Colonic mucosa (tissue), 4 donors: Measurements from ENCODE around the gene ERICH6B. TPM values are rescaled to one million over a fixed set of nuclear protein-coding genes. Genes with fewer than 3 reads are reported as not detected.

ENCODE experiments used
- DNase-seq: peaks from one replicate; pipeline ENCODE4 v3.0.0-alpha.2; 2020
- H3K27ac ChIP-seq: fragments of 200-600 bp; one replicate; pipeline ENCODE4 v1.8.0; 2021
- H3K27me3 ChIP-seq: fragments of 200-600 bp; one replicate; pipeline ENCODE4 v1.8.0; 2021
- H3K36me3 ChIP-seq: fragments of 200-600 bp; one replicate; pipeline ENCODE4 v1.8.0; 2021
- H3K4me1 ChIP-seq: fragments of 200-600 bp; one replicate; pipeline ENCODE4 v1.8.0; 2021; ENCODE audit warnings: mild to moderate bottlenecking
- H3K4me3 ChIP-seq: fragments of 200-600 bp; one replicate; pipeline ENCODE4 v1.8.0; 2021
- H3K9ac ChIP-seq, 2 donors: one replicate each; pipeline ENCODE4 v1.7.0; 2013; ENCODE audit warnings: control low read depth in 2 of 2, low read depth in 2 of 2, low read length in 2 of 2
- H3K9me3 ChIP-seq: fragments of 200-600 bp; one replicate; pipeline ENCODE4 v1.8.0; 2021
- CTCF ChIP-seq: fragments of 200-600 bp; IDR thresholded peaks from one replicate; pipeline ENCODE4 v1.8.0; 2022; ENCODE audit warnings: antibody characterized with exemption, mild to moderate bottlenecking
- intact Hi-C: fragments of 100-400 bp; cut with DNase I; formaldehyde crosslinking; loops from one replicate; pipeline ENCODE4 v1.14.1; 2022
- total RNA-seq, 2 donors: library from RNA; stranded (reverse); fragmentation: NEBNext Ultra II Directional in 1 of 2; extraction: Animal tissue kit (Norgen Biotek cat#: 25700) in 1 of 2; gene quantifications; one replicate each; pipeline ENCODE4 v1.2.1, GENCODE V29; 2021
- donor health status: healthy.
- donor health status: DM: no; HTN: no; CAD: no.
- donor health status: DM: no; HTN: no; CAD: no.

The ERICH6B gene
- total RNA-seq, 2 donors from 2014 or later, result not detected

GRCh38 chr13:45501175-45501526 lies 114.4 kb downstream of the ERICH6B start:
- Histone ChIP-seq H3K9me3 (no peaks in the 10 kb centered on the region), H3K27ac (no peak overlapping the region), H3K4me3 (no peak overlapping the region), H3K27me3 (no peaks in the 10 kb centered on the region), H3K9ac (no peak overlapping the region), H3K4me1 (no peaks in the 10 kb centered on the region), H3K36me3 (peaks cover 13% of the 10 kb centered on the region)
- intact Hi-C loops, result no loop called here
- no peak for DNase-seq
- no peak for TF ChIP-seq CTCF

GRCh38 chr13:45500492-45501174 lies 114.9 kb downstream of the ERICH6B start:
- no peak for DNase-seq
- peaks cover 18% of the 10 kb centered on the region for H3K36me3 ChIP-seq
- no peaks in the 10 kb centered on the region for H3K9me3 ChIP-seq
- H3K9ac ChIP-seq, result no peak overlapping the region
- no peaks in the 10 kb centered on the region for H3K4me1 ChIP-seq
- no peak overlapping the region for H3K27ac ChIP-seq
- H3K27me3 ChIP-seq, result no peaks in the 10 kb centered on the region
- TF ChIP-seq CTCF, result no peak
- intact Hi-C loops, result no loop called here
- H3K4me3 ChIP-seq, result no peak overlapping the region

- intact Hi-C loops, result no loop called here
- no peak for DNase-seq
- Histone ChIP-seq H3K36me3 (peaks cover 8% of the 10 kb centered on the region), H3K4me1 (no peaks in the 10 kb centered on the region), H3K27me3 (no peaks in the 10 kb centered on the region), H3K9me3 (no peaks in the 10 kb centered on the region), H3K9ac (no peak overlapping the region), H3K27ac (no peak overlapping the region), H3K4me3 (no peak overlapping the region)
- no peak for TF ChIP-seq CTCF
Observed at GRCh38 chr13:45496942-45497341, 118.6 kb downstream of the ERICH6B start.

GRCh38 chr13:45492538-45492937 lies 123.0 kb downstream of the ERICH6B start:
- Histone ChIP-seq H3K9ac (no peak overlapping the region), H3K27ac (no peak overlapping the region), H3K9me3 (no peaks in the 10 kb centered on the region), H3K27me3 (no peaks in the 10 kb centered on the region), H3K36me3 (peaks cover 8% of the 10 kb centered on the region), H3K4me1 (no peaks in the 10 kb centered on the region), H3K4me3 (no peak overlapping the region)
- intact Hi-C loops, result no loop called here
- DNase-seq, result no peak
- no peak for TF ChIP-seq CTCF

Other genes with a start within 250 kb of the ERICH6B start
- 1 to 10 TPM; 9.2 TPM for gene SLC25A30, start 197.4 kb downstream of the ERICH6B start, total RNA-seq
- 10 to 100 TPM; 39.0 to 49.8 TPM for gene COG3, start 150.8 kb downstream of the ERICH6B start, total RNA-seq
- gene CBY2, start 86.6 kb upstream of the ERICH6B start, total RNA-seq, result not detected
- gene SIAH3, start 236.0 kb upstream of the ERICH6B start, total RNA-seq, result not detected